HG03575 (cell line): Measurements from ENCODE around the gene CIC.

Source experiments
- ATAC-seq: cut with Tn5 transposase; IDR thresholded peaks from one replicate; pipeline ENCODE4 v1.9.1; 2021; ENCODE audit not compliant: unreplicated experiment, insufficient number of reproducible peaks, low FRiP score; ENCODE audit errors: extremely low read depth

CIC gene

DNA sequence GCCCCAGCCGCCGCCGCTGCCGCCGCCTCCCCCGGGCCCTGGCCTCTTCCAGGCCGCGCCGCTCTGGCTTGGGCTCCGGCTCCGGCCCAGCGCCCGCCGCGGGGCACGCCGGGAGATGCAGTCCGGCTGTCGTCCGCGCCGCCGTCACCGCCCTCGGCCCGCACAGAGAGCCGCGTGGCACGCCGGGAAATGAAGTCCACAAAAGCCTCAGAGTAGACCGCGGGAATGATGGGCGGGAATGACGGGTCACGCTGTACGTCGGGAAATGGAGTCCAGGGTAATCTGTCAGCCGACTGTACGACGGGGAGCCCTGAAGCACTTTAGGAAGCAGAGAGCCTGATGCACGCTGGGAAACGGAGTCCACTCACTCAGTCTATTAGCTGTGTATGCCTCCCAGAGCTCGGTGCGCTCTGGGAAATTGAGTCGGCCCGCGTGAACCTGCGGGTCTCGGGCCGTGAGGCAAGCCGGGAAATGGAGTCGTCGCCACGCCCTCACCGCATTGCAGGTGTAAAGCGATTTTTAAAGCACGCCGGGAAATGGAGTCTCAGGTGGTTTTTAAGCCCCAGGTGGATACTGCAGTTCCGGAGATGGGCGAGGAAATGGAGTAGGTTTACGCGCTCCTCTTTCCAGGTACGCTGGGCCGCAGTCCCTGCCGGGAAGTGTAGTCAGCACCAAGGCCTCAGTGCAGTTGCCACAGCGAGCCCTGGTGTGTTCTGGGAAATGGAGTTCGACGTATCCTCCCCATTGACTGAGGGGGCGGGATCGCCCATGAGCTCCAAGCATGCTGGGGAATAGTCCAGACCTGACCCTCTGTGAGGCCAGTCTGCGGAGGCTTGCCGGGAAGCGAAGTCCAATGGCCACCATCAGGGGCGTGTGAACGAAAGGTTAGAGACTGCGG lies 26.3 kb upstream of the CIC start, which contains the start of gene GSK3A:
Gene GSK3A, minus strand, starts transcription at position 91 of the 898 bp plus-strand sequence. CDS start 137 bp downstream, outside the sequence.
- peak; percentile 41 for ATAC-seq

DNA sequence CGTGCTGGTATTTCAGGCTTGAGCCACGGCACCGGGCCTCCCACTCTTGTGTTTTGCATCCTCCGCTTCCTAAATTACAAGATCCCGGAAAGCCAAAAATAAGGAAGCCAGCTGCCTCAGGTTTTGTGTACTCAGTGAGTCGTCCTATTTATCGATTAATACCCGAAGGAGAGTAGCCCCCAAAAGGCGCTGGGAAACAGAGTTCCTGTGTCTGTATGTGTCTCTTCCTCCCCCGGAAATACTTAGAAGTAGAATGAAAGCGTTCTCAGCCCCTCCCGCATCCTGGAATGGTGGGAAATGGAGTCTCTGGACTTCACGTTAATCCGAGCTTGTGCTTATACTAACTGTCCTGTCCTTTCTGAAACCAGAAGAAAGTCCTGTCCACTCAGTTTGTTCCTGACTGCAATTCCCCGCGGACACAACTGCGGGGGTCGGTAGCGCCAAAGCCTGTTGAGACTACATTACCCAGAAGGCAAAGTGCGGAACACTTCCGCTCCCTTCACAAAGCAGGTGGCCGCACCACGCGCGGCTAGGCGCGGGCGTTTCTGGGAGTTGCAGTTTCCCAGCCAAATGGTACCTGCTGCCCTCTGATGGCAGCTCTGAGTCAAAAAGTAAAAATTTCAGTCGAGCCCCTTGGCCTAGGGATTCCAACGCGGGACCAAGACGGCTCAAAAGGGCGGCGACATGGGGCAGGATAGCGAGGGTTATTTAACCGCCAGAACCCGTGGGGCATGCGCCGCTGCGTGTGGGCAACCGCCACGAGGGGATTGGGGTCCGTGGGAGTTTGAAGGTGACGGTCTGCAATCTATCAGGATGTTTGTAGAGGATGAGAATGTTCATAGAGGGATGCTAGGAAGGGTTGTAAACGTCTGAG lies 24.5 kb upstream of the CIC start:
- ATAC-seq, result no peak

DNA sequence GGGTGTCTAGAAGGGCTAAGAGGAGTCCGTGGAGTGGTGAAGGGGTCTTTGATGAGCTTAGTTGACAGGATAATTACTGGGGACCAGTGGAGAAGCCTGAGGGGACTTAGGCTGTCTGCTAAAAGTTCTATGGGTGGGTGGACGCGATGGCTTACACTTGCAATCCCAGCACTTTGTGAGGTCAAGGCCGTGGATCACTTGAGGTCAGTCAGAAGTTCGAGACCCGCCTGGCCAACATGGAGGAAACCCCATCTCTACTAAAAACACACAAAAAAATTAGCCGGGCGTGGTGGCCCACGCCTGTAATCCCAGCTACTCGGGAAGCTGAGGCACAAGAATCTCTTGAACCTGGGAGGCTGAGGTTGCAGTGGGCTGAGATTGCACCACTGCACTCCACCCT lies 23.8 kb upstream of the CIC start:
- ATAC-seq, result no peak

DNA sequence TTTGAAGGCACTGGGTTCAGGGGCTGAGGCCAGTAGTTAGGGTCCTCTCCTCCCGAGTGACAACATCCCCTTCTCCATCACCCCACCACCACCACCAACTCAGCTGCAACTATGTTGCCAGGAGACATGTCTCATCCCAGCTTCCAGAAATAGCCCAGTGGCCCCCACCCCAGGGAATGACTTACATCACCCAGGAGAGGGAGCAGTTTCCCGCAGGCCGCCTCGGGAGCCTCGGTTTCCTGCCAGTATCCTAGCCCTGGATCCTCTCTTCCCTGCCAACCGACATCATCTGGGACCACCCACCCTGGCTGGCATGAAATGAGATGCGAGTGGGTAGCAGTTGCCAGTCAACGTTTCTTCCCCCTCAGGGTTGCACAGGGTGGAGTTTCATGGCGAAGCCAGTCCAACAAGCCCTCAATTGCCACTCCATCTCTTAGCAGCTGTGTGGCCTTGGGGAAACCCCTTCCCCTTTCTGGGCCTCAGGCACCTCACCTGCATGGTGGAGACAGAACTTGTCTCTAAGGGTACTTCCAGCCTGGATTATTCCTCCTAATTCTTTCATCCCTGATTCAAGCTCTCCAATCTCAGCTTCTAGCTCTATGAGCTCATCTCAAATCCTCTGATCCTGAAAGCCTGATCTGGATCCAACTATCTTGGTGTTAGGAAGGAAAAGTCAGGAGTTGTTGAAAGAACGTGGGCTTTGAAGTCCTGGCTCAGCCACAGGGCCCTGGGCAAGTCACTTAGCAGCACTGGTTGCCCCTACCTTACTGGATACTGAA lies 22.7 kb upstream of the CIC start:
- ATAC-seq, result no peak

DNA sequence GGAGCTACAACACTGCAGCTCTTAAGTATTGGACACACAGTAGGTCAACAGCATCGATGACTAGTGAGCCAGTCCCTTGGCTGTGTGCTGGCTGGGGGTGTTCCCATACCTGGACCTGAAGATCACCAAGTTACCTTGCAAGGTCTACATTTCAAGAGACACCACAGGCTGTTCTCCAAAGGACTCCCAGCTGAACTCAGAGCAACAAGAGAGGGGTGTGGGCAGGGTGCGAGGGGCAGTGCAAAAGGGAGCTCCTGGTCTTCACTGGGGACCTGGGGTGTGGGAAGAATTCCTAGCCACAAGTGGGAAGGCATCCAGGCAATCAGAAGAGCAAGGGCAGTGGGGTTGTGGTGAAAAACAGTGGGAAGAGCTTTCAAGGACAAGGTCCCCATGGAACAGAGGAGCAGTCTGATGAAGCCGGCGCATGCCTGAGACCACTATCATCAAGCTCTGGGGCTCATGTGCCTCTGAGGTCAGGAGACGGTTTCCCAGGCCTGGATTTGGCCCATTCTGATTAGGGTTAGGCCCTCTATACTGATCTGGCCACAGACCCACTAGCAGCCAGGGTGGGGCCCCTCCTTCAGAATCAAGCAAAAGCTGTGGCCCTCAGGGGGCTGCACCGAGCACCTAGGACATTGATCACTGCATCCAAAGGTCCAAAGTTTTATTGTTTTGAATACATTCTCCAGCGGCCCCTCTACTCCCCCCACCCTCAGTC lies 22.0 kb upstream of the CIC start:
- no peak for ATAC-seq

DNA sequence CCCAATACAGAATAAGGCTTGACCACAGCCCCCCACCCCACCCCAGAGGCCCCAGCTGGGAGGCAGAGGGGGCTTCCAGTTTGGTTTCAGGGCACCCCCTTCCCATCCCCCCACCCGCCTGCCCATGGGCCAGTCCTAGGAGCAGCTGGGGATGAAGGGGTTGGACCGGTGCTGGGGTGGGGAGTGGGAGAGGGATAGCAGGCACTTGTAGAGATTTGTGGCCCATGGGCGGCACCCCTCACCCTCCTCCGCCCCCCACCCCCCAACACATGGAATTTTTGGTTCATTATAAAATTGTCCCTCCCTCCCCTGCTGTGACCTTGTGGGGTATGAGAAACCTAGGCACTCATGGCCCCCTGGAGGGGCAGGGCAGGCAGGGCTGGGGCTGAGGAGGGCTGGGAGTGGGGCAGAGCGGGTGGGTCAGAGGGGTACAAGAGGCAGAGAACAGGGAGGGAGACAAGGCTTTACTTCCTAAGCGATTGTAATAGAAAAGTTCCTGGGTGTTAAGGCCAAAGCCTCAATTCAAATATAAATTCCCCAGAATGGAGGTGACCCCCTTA lies 21.3 kb upstream of the CIC start:
- no peak for ATAC-seq

DNA sequence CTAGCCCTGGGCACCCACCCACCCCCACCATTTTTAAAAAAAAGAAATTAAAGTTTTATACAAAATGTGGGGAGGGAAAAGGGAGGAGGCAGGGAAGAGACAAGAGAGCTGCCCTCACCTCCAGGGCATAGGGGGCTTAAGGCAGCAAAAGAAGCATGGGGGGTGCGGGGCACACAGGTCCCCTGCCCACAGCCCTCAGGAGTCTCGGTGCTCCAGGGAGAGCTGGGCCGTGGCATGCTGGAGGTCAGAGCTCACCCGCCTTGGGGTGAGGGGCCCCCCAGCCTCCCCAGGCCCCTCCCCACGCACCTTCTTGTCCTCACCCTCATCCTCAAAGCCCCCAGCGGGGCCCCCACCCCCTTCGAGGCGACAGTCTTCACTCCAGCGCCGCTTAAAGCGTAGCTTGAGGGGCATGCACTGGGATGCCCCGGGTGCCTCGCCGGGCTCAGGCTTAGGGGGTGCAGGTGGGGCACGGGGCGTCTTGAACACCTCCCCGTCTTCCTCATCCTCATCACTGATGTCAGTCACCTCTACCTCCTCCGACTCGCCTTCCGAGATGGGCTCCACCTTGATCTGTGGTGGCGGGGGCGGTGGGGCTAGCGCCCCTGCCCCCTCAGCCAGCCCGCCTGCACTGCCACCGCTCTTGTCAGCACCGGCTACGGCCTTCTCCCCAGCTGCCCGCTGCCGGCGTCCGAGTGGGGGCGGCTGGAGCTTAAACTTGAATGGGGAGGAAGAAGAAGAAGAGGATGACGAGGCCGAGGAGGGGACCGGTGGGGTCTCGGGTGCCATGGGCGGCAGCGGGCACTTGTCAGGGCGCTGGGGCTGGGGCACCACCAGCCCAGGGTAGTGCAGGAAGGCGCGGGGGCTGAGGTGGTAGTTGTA lies 20.5 kb upstream of the CIC start:
- no peak for ATAC-seq

DNA sequence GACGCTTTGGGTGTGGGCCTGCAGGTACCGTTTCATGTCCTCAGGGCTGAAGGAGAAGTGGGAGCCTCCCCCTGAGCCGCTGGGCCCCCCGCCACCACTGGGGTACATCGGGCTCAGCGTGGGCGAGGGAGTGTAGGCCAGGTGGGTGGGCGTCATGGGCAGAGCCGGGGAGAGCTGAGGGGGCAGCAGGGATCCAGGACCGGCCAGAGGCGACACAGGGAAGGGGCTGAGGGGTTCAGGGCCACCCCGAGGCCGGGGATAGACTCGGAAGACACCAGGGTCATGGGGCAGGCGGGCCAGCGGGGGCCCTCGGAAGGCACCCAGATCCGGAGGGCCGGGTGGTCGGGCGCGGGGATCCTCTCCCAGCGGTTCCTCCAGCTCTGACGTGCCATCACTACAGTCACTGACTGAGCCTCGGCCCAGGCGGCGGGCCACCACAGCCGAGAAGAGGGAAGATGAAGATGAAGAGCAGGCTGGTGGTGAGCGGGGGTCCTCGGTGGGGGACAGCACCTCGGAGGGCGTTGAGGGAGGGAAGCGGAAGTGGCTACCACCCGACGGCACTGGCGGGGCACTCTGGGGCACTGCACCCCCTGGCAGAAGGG lies 19.8 kb upstream of the CIC start:
- no peak for ATAC-seq

DNA sequence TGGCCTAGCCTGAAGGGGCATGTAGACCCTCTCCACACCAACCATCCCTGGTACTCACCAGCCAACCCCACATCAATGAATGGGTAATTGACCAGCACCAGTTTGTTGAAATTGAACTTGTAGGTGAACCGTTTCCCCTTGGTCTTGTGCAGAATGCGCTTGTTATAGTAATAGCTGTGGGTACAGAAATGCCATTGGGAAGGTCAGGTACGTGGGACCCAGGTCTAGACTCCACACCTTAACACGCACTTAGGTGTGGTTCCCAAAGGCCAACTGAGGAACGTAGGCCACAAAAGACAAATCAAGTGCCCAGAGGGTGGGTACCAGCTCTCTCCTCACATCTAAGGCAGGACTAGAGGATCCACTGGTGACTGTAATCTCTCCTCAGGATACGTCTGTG lies 19.3 kb upstream of the CIC start:
- ATAC-seq, result no peak

DNA sequence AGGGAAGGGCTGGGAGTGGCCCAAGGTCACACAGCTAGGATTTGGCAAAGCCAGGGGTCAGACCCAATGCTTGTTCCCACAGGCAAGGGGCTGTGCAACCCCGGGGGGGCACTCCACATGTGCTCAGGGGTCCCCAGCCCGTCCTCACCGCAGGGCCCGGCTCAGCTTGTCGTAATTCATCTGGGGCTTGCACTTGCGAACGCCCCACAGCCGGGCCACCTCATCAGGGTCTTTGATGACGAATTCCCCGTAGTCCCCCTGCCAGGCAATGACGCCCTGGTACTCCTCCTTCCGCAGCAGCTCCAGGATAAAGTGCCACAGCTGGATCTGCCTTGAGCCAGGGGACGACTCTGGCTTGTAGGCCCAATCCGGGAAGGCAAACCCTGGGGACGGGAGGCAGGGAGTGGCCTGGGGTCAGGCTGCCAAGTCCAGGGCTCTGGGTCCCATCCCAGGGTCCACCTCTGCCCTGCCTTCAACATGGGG lies 18.8 kb upstream of the CIC start:
- ATAC-seq, result no peak

DNA sequence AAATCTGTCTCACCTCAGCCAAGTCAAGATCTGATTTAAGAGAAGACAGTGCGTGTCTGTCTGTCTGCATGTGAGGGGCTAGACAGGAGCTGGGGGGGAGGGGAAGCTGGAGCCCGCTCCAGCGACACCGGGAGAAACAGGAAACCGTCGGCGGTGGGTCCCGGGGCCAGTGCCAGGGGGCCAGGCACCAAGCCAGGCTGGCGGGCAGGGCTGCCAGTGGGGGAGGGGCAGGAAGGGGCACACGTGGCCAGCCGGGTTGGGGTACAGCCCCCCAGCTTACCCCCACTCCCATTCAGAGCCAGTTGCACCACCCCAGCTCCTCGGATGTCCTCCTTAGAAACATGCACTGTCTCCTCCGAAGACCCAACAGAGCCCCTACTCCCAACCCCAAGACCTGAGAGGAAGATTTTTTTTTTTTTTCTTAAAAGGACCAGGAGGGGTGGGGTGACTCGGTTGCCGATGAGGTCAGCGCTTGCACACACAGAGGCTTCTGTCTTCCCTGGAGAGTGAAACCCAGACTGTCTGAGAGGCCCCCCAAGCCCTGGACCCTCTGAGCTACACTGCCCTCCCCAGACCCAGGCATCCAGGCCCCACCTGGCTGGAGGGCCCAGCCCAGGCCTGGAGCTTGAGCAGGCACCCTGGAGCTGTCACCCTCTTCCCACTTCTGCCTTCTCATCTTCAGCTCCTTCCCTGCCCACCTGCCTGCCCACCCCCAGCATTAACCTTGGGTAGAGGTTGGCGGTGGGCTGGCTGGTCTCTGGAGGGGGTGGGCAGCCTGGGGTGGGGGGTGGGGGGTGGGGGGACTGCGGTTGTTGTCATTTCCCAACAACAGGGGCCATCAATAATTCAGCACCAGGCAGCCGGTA lies 18.2 kb upstream of the CIC start:
- no peak for ATAC-seq

DNA sequence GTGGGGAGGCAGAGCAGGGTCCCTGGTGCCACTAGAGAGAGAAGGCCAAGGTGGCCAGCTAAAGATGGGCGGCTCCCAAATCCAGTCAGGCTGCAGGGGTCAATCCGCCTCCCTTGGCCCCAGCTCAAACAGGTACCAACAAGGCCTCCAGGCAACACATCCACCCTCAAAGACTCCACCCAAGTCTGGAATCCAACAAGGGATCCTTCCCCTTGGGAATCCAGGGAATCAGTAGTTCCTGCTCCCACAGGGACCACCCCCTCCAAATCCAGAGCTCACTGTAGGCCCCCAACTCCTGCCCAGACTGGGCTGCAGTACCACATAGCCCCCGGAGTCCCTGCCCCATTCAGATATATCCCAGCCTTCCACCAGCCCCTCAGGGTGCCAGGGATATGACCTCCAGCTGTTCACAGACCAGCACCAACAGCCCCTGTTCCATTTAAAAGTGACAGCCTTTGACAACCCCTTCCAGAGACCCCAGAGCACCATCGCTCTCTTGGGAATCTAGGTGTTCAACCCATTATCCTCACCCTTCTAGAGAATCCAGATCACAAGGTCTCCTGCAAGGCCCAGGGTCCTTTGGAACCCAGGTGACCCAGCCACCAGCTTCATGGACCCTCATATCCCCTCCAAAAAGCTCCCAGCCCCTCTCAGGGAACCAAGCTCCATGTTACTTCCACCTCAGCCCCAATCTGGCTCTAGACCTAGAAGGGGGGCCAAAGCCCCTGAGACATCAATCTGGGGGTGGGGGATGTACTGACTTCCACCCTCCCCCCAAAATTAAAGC lies 17.3 kb upstream of the CIC start:
- ATAC-seq, result no peak

DNA sequence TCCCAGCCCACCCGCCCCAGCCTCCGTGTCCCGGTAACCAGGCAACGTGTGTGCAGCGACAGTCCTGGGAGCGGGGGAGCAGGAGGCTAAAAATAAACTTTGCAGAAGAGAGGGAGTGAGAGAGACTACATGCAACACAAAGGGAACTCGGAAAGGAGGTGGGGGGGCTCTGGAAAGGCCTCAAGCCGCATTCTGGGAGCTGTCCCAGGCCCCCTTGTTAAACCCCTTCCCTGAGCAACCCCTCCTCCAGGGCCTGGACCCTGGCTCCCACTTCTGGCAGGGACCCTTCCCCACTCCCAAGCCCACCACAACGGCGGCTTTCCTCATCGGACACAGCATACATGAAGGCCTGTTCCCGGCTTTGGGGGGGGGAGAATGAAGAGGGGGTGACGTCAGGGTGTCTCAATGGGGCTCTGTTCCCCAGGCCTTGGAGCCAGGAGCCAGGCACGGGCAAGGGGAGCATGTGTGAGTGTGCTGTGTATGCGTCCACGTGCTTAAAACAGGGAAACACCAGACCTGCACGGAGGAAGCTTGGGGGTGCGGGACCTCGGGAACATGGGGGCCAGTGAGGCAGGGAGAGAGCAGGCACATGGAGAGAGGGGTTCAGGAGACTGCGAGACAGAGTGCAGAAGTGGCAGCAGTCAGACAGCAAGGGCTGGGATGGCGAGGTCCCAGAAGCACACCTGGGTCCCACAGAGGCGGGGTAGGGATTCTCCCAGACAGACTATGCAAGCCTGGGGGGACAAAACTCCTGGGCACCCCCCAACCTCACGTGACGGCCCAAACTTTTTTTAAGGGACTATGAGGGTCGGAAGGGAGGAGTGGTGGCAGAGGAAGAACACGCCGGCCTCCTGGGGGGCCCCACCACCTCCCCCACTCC lies 16.4 kb upstream of the CIC start:
- ATAC-seq, result no peak

DNA sequence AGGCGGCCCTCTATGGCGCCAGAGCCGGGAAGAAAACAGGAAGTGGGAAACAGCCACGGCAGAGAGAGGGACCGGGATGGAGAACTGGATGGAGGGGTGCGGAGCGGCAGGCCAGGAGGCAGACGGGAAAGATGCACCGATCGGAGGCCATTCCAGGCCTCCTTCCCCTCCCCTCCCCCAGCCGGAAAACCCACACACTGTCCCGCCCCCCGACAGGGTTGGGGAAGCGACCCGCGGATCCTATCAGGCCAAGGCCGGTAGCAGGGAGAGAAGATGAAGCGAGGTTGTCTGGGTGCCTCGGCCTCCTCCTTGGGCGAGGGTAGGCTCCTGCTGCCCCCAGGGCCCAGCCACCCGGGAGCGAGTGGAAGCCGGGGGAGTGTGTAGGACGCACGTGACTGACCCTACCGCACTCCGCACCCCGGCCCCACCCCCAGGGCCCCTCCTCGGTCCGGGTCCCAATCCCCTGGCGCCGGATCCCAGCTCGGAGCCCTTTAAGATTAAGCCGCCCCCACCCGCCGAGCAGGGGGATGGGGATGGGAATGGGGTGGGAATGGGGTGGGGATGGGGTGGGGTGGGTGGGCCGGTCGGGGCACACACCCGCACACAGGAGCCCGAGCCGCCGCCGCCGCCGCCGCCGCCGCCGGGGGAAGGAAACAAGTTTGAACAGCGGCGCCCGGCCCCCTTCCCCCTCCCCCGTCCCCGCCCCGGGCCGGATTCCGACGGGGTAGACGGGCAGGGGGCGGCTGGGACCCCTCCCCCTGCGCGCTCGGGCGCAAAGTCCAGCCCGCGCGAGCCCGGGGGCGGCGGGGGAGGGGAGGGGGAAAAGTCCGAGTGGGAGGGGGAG lies 15.6 kb upstream of the CIC start:
- no peak for ATAC-seq
